HepG2 (cell line): ENCODE data around the gene SPATA25. TPM values are rescaled to one million over a fixed set of nuclear protein-coding genes. Genes with fewer than 3 reads are reported as not detected.

Experiments used
- FOSL1 ChIP-seq: sonication (generic); formaldehyde crosslinking; IDR thresholded peaks from 2 replicates; pipeline ENCODE4 v1.9.0; 2021; ENCODE audit warnings: missing genetic modification reagents, borderline replicate concordance
- HDAC2 ChIP-seq: sonication (generic); formaldehyde crosslinking; IDR thresholded peaks from 2 replicates; pipeline ENCODE4 v1.4.0; 2020; ENCODE audit warnings: missing genetic modification reagents
- MED13 ChIP-seq: sonication (generic); formaldehyde crosslinking; IDR thresholded peaks from 2 replicates; pipeline ENCODE4 v1.5.0; 2020; ENCODE audit warnings: missing genetic modification reagents
- MXI1 ChIP-seq: IDR thresholded peaks from 3 replicates; pipeline ENCODE4 v1.6.1; 2012; ENCODE audit warnings: low read depth, low read length, inconsistent platforms, borderline replicate concordance
- NR1H2 ChIP-seq: sonication (generic); formaldehyde crosslinking; IDR thresholded peaks from 2 replicates; pipeline ENCODE4 v1.8.1; 2022; ENCODE audit warnings: low read depth, missing genetic modification reagents, borderline replicate concordance
- PPARG ChIP-seq: conservative IDR thresholded peaks from 2 replicates; pipeline ENCODE4 v1.6.1; 2016; ENCODE audit warnings: missing biosample characterization, missing genetic modification reagents
- ZBTB7A ChIP-seq: sonication (generic); formaldehyde crosslinking; IDR thresholded peaks from 2 replicates; pipeline ENCODE4 v1.8.0; 2022; ENCODE audit warnings: mild to moderate bottlenecking, missing genetic modification reagents
- ZNF12 ChIP-seq: sonication (generic); formaldehyde crosslinking; IDR thresholded peaks from 2 replicates; pipeline ENCODE4 v1.5.0; 2020; ENCODE audit warnings: missing genetic modification reagents
- ZNF282 ChIP-seq: fragments of 450-650 bp; IDR thresholded peaks from 2 replicates; pipeline ENCODE4 v1.6.1; 2018; ENCODE audit not compliant: partially characterized antibody
- ZNF318 ChIP-seq: sonication (generic); formaldehyde crosslinking; IDR thresholded peaks from 2 replicates; pipeline ENCODE4 v1.4.0; 2020; ENCODE audit warnings: mild to moderate bottlenecking, missing genetic modification reagents
- ZNF337 ChIP-seq: sonication (generic); formaldehyde crosslinking; IDR thresholded peaks from 2 replicates; pipeline ENCODE4 v1.5.1; 2020; ENCODE audit warnings: missing genetic modification reagents, low read depth, mild to moderate bottlenecking, borderline replicate concordance
- ZNF687 ChIP-seq: sonication (generic); formaldehyde crosslinking; IDR thresholded peaks from 2 replicates; pipeline ENCODE4 v1.5.1; 2020; ENCODE audit warnings: mild to moderate bottlenecking, missing genetic modification reagents, moderate library complexity
- ZNF768 ChIP-seq: sonication (generic); formaldehyde crosslinking; IDR thresholded peaks from 2 replicates; pipeline ENCODE4 v1.4.0; 2020; ENCODE audit warnings: missing genetic modification reagents
- polyA plus RNA-seq, 8 experiments: library from polyadenylated mRNA; depleted of rRNA in 3 of 8; stranded (reverse) in 7 of 8; unstranded in 1 of 8; fragments of >200 nt; fragmentation: Illumina TruSeq in 4 of 8; extraction: Trizol in 4 of 8; gene quantifications; 2 replicates each; pipeline versions ENCODE4 v1.2.1 to v1.2.3, GENCODE V29; 2011 to 2016; ENCODE audit warnings: low read depth in 4 of 8, missing spikeins in 1 of 8, mixed read lengths in 1 of 8; ENCODE audit not compliant: insufficient read depth in 1 of 8
- total RNA-seq, 5 experiments: library from RNA; depleted of rRNA; stranded (reverse); fragments of >200 nt; fragmentation: Illumina TruSeq; extraction: Trizol; gene quantifications; 2 replicates each; pipeline ENCODE4 v1.2.3, GENCODE V29; 2016; ENCODE audit warnings: low read depth in 1 of 5
- TF ChIP-seq, protein P1 (sequence below): sonication (generic); formaldehyde crosslinking; conservative IDR thresholded peaks from 2 replicates; pipeline ENCODE4 v1.8.1; 2023; ENCODE audit warnings: missing genetic modification reagents

SPATA25 gene
- total and polyA plus RNA-seq, 2 of the 13 experiments (the other 11 are each of a cell fraction or from before 2014, with no cell fraction given) = 4.8 to 7.6 TPM

GRCh38 chr20:45919542-45920399, 32.3 kb upstream of the SPATA25 start (continued):
- TF ChIP-seq PPARG (CRISPR knock-in tag) (no peak), ZNF318 (CRISPR knock-in tag) (no peak), MXI1 (no peak; the same call in 2 of the 3 replicates), ZBTB7A (CRISPR knock-in tag) (0 out of 2 replicates have a peak, but pooled peaks have one; percentile 15), MED13 (CRISPR knock-in tag) (0 out of 2 replicates have a peak, but pooled peaks have one; percentile 31), FOSL1 (no peak), HDAC2 (CRISPR knock-in tag) (peak; percentile 49; the same call in 1 of the 2 replicates), ZNF12 (0 out of 2 replicates have a peak, but pooled peaks have one; percentile 20), NR1H2 (CRISPR knock-in tag) (no peak), ZNF687 (CRISPR knock-in tag) (peak; percentile 45), ZNF282 (no peak), ZNF768 (CRISPR knock-in tag) (no peak), ZNF337 (CRISPR knock-in tag) (no peak)
- TF ChIP-seq, protein P1, sequence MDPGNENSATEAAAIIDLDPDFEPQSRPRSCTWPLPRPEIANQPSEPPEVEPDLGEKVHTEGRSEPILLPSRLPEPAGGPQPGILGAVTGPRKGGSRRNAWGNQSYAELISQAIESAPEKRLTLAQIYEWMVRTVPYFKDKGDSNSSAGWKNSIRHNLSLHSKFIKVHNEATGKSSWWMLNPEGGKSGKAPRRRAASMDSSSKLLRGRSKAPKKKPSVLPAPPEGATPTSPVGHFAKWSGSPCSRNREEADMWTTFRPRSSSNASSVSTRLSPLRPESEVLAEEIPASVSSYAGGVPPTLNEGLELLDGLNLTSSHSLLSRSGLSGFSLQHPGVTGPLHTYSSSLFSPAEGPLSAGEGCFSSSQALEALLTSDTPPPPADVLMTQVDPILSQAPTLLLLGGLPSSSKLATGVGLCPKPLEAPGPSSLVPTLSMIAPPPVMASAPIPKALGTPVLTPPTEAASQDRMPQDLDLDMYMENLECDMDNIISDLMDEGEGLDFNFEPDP (CRISPR knock-in tag) = 0 out of 2 replicates have a peak, but pooled peaks have one; percentile 90
